HuH-7 (cell line): ENCODE results near the gene STK32C.

Source experiments
- DNase-seq: peaks from one replicate; pipeline ENCODE4 v3.0.0; 2011; ENCODE audit warnings: low spot score

The STK32C gene

GRCh38 chr10:132198068-132198370 is 109.7 kb downstream of the STK32C start:
- DNase-seq, result no peak

GRCh38 chr10:132197271-132198067 is 110.3 kb downstream of the STK32C start:
- DNase-seq, result no peak

- DNase-seq, result no peak
These were observed 111.3 kb downstream of the STK32C start for GRCh38 chr10:132196178-132197113.

GRCh38 chr10:132195366-132196075 is 112.2 kb downstream of the STK32C start:
- DNase-seq, result no peak

- no peak for DNase-seq
These were observed 113.0 kb downstream of the STK32C start for GRCh38 chr10:132194726-132195125.

GRCh38 chr10:132193907-132194552 is 113.7 kb downstream of the STK32C start:
- peak; percentile 71 for DNase-seq

GRCh38 chr10:132192991-132193665 is 114.6 kb downstream of the STK32C start:
- DNase-seq, result no peak

GRCh38 chr10:132192076-132192975 is 115.4 kb downstream of the STK32C start:
- DNase-seq, result no peak

- DNase-seq, result no peak
These were observed 117.8 kb downstream of the STK32C start for GRCh38 chr10:132189810-132190422.

GRCh38 chr10:132189016-132189415 is 118.7 kb downstream of the STK32C start:
- no peak for DNase-seq

- no peak for DNase-seq
These were observed 119.4 kb downstream of the STK32C start for GRCh38 chr10:132188331-132188730.

- DNase-seq, result no peak
These were observed 120.2 kb downstream of the STK32C start for GRCh38 chr10:132187430-132188138.

- DNase-seq, result peak; percentile 63
These were observed 121.0 kb downstream of the STK32C start, which contains the start of gene DPYSL4 for GRCh38 chr10:132186488-132187429. TSS of gene DPYSL4 (plus strand) at chr10:132186948. CDS start at chr10:132187064, 116 bp downstream.

- DNase-seq, result no peak
These were observed 121.9 kb downstream of the STK32C start for GRCh38 chr10:132185601-132186487.

GRCh38 chr10:132184816-132185593 is 122.7 kb downstream of the STK32C start:
- no peak for DNase-seq

- DNase-seq, result peak; percentile 82
These were observed 124.7 kb downstream of the STK32C start for GRCh38 chr10:132183046-132183445.
